GM18498 (cell line): ENCODE measurements around the gene IKZF2.
A peak's percentile ranks its signal among the peaks of the same experiment; 100 is the strongest.

Experiments
- ATAC-seq: cut with Tn5 transposase; IDR thresholded peaks from one replicate; pipeline ENCODE4 v1.9.1; 2021; ENCODE audit warnings: mild to moderate bottlenecking, moderate library complexity; ENCODE audit not compliant: unreplicated experiment

IKZF2 gene

DNA sequence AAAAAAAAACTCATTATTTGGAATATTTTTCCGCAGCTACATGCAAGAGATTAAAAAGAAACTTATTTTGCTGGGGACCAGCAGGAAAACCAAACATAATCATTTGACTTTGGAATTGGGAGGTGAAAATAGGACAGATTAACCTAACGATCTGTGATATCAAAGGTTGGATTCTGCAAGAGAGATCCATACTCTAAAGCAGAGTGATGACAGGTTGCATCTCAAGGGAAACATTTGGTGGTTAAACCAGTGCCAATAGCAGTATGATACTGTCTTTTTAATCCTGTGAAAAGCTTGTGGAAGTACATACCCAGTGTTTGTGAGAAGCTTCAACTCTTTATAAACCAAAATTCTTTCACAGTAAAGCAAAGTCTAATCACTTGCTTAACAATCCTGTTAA lies 5.3 kb upstream of the IKZF2 start:
- ATAC-seq, result no peak

DNA sequence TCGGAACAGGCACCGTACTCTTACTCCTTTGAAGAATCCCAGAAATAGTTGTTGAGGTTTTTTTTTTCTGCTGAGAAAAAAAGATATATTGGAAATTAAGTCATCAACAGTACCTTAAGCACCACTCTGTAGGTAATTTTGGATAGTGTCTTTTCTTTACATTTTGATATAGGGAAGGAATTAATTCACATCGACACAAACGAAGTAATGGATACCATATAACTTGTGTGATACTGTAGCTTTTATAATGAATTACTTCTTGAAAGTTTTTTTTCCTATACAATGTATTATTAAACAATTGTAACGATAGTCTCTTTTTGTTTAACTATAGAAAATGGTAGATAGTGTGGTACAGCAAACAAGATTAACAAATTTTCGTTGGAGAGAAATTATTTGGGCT lies 1.5 kb upstream of the IKZF2 start:
- ATAC-seq, result no peak

DNA sequence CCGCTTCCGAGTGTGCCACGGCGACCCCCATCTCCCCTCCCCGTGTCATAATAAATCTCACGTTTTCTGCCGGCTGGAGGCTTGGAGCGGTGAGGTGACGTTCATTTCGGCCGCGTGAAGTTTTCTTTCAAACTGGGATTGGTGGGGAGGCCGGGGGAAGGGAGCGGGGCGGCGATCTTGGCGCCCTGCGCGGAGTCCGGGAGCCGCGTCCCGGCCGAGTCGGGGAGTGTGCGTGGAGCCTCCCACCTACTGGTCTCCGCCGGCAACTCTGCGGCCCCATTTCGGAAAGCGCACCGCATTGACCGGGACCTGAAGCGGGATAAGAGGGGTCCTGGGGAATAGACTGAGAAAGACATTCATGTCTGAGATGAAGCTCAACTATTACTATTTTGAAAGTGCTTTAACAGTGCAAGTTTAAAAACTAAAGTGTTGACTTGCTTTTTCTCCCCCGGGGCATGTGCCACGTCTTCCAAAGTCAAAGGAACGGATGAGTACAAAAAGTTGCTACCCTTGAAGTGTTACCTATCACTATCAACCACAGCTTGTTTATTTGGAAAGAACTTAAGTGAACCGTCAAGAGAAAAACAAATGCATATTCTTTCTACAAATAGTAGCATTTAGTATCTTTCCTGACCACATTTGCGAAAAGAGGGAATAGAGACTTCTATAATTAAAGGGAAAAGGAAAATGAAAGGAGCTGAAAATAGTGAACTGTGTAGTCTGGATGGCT lies 818 bp upstream of the IKZF2 start:
- peak; percentile 16 for ATAC-seq

DNA sequence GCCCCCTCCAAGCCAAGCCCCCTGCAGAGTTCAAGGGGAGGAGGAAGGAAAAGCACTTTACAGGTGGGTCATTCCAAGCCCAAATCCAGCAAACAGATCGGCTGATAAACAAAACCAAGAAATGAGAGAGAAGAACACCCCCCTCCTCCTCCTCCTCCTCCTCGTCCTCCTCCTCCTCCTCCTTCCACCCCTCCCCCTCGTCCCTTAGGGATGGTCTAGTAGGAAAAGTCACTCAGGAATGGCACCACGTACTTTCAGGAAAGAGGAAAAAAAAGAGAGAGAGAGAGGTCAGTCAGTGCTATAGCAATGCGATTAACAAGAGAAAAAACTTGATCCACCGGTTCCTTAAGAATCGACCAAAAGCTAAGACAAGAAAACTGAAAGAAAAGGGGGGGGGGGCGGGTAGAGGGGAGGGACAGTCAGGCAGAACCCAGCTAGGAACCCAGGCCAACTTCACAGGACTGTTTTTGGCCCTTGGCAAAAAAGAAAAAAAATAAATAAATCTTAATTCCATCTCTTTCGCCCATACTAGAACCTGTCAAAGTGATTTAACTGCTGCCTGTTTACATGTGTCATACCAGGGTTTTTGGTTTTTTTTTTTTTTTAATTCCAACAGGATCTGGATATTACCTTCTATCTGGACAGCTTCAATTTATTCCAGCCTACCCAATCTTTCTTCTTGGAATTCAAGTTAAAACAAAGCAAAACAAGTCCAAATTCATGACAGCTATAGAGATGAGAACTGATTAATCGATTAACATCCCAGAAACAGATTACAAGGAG lies 906 bp downstream of the IKZF2 start:
- ATAC-seq, result no peak

DNA sequence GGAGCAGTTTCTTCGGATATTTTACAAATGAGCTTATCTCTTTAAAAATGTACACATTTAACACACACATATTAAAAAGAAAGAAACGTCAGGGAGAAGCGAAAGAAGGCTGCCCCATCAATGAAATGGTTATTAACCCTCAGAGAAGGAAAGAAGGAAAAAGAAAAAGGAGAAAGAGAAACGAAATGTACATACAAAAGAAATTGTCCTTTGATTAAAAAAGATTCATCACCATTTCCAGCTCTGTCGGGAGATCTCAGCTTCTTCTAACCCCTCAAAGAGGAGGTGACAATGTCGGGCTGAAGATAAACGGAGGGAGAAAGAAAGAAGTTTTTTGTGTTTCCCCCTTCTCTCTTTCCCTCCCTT lies 1.5 kb downstream of the IKZF2 start:
- ATAC-seq, result no peak

DNA sequence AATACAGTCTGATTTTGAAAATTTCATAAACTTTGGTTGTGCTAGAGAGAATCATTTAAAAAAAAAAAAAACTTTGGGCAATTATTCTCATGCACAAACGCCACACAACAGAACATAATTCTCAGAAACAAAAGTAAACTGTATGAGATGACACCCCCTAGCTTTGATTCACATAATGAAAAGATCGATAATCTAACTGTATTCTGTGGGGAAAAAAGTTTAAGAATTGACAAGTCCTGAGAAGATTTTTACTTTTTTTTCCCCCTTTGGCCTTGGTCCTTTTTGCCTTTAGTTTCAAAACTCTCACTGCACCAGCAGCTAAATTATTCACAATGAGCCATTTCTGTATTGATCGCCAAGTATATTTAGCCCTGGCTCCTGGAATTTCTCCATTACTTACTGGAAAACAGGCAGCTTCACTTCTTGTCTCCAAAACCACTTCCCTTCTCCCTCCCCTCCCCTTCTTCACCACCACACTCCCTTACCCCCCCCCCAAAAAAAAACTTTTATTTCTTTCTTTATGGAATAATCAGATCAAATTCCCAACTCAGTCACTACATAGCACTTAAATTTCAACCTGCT lies 2.0 kb downstream of the IKZF2 start:
- no peak for ATAC-seq

DNA sequence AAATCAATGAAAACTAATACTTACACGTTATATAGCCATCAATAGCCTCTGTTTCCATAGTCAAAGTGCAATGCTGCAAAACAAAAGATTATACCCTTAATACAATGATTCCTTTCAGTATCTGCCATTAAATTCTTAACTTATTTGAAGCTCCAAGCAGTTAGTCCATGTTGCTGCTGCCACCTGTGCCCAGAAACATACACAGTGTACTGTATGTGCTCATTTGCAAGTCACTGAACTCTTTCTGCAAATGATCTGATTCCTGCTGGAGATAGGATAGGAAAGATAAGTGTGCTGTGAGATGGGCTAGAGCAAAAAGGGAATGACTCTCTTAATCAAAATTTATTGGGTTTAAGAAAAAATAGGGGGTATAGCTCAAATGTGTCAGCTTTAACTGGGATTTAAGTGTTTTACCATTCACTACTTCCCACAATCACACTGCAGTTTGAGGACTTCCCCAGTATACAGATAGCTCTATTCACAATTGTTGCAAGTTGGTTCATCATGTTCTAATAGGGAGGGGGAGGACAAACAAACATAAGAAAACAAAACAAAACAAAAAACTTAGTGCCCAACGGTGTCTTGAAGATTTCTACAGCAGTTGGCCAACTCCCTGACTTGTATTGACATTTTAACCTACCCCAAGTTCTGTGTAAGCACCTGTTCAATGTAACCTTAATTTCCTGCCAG lies 2.7 kb downstream of the IKZF2 start:
- peak; percentile 12 for ATAC-seq

DNA sequence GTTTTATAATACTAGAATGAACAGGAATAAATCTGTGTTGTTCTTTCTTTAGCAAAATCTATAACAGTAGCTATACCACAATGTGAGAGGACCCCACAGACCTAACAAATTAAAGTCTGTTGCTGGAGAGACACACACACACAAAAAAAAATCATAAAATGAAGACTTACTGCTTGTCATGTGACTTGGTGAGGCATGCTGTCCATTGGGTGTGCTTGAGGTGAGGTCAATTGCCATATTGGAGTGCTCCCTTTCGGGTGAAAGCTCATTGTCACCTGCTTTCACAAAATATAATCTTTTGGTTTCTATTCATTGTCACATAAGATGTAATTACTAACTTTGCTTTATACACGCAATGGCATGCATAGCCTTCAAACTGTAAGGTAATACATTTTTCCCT lies 3.9 kb downstream of the IKZF2 start:
- peak; percentile 29 for ATAC-seq

DNA sequence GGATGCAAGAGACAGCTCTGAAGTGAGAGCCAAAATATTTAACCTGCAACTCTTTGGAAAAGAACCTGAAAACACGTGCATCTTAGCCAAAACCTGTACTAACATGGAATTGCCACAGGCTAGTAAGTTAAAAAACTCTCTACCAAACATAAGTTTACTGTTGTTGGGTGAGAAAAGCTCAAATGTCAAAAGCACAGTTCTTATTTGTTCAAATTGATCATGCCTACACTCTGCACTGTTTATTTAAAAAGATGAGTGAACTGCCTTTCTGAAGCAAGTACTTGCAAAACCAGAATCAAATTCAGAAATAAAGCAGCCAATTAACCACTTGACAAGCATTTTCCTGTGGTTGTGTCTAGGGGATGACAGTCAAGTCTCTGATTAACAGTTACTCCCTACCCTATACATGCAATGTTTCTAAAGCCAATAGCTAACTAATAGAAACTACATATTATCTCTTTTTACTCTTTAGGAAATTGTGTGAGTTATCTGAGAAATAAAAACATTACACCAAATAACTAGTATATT lies 5.6 kb downstream of the IKZF2 start:
- ATAC-seq, result no peak

DNA sequence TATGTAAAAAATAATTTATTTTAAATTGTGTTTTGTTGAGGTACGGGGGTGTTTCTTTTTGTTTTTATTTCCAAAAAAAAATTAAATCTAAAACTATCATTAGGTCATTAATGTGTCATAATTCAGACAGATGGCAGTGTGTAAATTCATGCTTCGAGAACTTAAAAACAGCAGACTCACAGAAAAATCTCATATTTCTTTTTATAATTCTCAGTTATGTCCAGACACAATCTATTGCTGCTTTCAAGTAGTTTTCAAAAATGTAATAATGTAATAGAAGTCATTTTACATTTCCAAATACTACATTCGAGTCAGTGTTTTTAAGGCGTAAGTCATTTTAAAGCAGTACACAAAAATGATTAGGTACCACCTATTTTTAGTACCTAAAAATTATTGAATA lies 14.3 kb downstream of the IKZF2 start:
- ATAC-seq, result no peak

DNA sequence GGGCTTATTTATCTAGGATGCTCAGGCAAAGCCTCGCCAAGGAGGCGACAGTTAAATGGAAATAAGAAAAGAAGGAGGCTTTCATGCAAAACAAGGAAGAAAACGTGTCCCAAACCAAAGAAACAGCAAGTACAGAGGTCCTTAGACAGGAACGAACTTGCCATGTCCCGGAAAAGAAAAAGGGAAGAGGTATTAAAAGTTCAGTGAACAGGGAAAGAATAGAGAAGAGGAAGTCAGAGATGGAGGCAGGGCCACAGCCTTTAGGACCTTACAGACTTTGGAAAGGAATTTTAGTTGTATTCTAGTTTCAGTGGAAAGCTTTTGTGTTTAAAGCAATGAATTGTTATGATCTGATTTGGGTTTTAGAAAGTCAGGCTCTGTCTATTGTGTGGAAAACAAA lies 22.1 kb downstream of the IKZF2 start:
- no peak for ATAC-seq

DNA sequence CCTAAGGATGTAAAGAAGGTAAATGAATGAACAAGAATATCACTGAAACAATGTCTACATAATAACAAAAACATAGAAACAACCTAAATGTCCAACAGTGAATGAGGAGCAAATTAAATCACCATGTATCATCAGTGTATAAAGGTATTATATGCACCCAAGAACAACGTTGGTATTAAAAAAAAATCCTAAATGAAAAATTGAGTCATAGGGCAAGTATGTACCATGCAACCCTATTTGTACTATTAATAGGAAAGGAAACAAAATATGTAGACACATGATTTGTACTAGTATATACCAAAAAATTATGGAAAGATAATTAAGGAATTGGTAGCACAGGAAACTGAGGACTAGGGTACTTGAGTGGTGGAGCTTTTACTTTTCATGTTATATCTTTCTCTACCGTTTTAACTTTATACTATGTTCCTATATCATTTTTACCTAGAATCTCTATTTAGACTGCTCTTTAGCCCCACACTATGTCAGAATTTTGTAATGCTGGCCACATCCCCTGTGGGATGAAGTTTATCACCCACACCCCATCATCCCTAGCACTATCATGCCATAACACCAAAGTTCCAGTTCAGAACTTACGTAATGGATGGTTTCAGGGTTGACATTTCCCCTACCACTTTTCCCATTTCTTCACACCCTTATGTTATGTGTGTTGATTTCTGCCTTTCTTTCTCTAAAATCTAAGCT lies 25.6 kb downstream of the IKZF2 start:
- no peak for ATAC-seq

DNA sequence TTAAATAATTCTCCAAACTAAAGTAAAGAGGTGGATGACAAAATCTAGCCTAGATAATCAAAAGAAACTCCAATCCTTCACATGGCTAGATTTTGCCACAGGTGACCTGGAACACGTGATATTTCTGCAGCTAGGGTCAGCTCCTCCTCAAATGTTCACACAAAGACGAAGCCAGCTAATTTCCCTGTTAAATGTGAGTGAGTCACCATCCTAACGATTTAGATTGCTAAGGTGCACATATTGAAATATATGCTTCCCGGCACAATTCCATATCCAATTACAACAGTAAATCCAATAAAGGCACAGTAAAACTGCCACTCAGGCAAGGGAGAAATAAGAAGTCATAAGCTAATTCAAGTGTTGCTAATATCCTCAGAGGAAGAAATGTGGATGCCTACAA lies 28.7 kb downstream of the IKZF2 start:
- no peak for ATAC-seq

DNA sequence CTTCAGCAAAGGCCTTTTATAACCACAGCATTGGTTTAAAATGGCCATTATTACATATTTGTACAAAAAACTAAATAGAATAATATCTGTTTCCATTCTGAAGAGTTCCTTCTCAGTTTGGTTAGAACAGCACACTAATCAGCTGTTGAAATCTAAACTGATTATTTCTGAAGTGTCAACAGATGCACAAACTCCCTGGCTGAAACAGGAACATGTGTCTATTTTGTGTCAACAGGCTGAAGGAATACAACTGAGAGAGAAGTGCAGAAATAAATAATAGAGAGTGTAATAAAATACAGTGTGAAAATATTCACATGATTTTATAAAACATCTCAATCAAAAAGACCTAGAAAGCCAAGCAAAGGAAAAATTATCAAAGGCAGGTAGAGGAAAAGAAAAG lies 29.7 kb downstream of the IKZF2 start:
- ATAC-seq, result no peak

DNA sequence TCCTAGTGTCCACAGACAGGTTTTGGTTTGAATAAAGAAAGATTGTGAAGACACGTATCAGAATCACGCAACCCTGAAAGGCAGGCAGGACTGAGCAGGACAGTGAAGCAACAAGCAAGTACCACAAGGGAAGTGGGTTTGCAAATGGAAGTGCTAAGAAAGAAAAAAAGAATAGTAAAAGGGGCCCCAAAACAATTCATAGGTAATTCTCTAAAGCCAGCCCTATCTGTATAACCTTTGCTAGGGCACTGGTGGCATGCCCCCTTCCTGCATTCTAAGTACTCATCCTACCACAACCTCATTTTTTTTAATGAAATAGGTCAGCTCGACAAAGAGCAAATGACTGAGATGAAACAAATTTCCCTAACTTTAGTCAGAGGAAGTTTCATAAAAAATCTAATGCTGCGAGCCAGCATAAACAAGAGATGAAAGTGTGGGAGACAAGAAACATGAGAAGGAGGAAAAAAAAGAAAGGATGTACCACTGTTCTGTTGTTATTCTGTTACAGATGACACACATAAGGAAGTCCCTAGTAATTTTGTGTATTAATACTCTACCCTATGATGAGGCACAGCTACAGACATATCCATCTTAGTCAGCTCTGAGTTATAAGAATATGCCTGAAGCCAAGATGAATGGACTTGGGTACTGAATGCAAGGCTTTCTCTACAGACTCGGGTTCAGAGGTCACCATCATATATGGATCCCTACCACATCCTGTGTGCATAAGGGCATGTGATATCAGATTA lies 32.2 kb downstream of the IKZF2 start:
- ATAC-seq, result peak; percentile 79

DNA sequence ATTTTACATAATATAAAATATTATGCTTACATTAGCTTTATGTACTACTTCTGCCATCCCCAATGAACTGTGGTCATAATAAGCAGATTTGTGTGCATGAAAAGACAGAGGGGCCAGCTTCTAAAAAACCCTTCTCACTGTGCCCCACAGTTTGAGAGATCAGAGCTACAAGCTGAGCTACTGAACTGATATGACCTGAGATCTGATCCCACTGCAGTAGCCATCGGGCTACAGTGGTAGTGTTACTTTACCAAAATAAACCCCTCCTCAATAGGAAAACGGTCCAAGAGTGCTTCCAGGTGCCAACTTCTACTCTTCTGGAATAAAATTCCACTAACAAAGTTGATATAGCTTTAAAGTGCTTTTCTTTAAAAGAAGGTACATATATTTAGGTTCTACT lies 43.1 kb downstream of the IKZF2 start:
- ATAC-seq, result no peak

DNA sequence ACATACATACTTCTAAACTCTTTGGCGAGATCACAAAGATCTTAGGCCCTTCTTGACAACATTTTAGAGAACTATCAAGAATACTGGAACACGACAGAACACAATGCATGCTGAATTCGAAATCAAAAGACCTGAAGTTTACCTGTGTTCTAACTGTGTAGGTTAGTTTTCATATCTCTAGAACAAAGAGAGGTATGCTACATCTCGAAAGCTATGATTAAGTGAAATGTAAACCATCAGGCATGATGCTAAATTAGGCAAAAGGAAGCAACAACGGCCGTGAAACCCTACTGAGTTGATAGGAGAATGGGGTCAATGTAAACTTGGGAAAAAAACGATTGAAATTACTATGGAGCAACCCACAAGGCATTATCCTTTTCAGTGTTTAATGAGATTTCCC lies 43.7 kb downstream of the IKZF2 start:
- ATAC-seq, result no peak

DNA sequence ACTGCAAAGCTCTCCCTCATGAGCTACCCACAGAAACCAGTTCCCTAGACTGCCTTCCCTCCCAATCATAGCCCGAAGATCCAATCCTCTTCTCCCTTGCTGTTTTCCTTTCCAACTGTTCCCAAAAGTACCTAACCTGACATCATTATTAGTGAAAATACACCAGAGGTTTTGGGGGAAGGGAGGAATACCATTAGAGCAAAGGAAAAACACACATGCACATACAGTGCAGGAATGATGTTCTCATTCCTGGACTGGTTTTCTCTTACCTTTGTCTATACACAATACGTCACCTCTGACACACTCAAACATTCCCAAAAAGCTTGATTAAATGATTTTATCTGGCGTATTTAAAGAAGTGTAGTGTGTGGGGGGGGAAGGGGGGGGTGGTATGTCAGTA lies 46.2 kb downstream of the IKZF2 start:
- ATAC-seq, result no peak

DNA sequence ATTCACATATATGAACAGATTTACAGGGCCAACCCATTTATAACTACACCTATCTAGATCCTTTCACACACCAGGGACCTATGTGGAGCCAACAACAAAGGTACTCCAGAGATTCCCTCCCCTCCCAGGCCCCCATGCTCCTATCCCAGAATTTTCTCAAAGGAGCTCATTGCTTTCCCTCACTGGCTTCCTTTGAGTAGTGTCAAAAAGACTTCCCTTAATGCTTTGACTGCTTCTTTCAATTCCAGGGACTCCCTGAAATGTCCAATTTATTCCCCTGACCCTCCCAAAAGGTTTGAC lies 46.6 kb downstream of the IKZF2 start:
- ATAC-seq, result no peak
